T-helper 22 cell (primary cell): ENCODE results near the gene ITPR2.
"Not testable (repeated sequence)": the region's sequence is repeated elsewhere in the genome, so short reads cannot be mapped to it uniquely, and the experiment has no call there.

Source experiments
- DNase-seq: peaks from one replicate; pipeline ENCODE4 v3.0.0-alpha.2; 2020; ENCODE audit warnings: low read depth

The ITPR2 gene

DNA sequence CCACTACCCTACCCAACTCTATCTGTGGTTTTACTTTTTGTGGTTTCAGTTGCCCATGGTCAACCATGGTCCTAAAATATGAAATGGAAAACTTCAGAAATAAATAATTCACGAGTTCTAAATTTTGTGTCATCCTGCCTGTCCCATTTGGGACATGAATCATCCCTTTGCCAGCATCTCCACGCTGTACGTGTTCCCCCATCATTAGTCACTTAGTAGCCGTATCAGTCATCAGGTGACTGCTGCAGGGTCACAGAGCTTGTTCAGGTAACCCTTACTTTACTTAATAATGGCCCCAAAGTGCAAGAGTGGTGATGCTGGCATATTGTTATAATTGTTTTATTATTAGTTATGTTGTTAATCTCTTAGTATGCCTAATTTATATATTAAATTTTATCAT, 209.9 kb downstream of the ITPR2 start:
- no peak for DNase-seq

- DNase-seq = no peak
Measured at GRCh38 chr12:26622601-26623000, 210.4 kb downstream of the ITPR2 start.

GRCh38 chr12:26621932-26622331, 211.1 kb downstream of the ITPR2 start:
- no peak for DNase-seq

GRCh38 chr12:26620907-26621306, 212.1 kb downstream of the ITPR2 start:
- no peak for DNase-seq

DNA sequence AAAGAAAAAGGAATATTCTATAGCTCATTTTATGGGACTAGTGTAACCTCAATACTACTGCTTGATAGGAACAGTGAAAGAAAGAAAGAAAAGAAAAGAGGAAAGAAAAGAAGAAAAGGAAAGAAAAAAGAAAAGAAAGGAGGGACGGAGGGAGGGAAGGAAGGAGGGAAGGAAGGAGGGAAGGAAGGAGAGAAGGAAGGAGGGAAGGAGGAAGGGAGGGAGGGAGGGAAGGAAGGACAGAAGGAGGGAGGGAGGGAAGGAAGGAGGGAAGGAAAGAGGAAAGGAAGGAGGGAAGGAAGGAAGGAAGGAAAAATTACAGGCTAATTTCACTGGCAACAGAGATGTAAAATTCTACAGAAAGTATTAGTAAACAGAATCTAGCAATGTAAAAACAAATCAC, 215.5 kb downstream of the ITPR2 start:
- DNase-seq = no peak

- no peak for DNase-seq
Measured at GRCh38 chr12:26614011-26614616, 218.9 kb downstream of the ITPR2 start.

- no peak for DNase-seq
Measured at GRCh38 chr12:26612203-26612602, 220.8 kb downstream of the ITPR2 start.

- no peak for DNase-seq
Measured at GRCh38 chr12:26611598-26611997, 221.4 kb downstream of the ITPR2 start.

DNA sequence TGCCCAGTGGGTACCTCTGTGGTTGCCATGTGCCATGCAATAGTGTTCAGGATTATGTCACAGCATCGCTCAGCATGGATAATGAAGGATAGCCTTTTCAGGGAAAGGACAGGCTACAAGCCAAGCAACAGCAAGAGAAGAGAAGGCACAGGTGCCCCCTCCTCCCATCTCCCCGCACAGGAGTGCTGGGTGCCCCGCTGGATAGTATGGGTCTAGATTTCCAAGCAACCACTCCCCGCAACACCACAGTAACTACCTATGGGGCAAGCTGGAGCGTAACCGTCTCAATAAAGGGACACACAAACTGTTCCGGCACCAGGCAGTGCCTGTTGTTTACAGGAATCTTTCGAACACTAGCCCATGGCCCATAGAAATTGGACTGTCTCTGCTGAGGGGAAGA, 222.2 kb downstream of the ITPR2 start:
- no peak for DNase-seq

DNA sequence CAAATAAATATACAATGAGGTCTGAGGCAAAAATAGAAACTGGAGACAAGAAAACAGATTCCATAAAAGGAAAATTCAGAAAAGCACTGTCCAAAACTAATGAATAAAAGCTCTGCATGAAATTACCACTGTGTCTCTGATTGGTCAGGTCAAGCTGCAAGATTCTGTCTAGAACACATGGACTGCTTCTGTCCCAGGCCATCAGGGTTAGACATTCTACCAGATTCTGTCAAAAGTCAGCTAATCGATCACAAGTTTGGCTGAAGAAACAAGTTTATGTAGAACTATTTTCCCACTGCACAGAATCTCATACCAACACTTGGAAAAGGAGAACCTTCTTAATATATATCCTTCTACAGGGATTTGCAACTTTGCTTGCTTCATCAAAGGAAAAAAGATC, 223.0 kb downstream of the ITPR2 start:
- DNase-seq = no peak

DNA sequence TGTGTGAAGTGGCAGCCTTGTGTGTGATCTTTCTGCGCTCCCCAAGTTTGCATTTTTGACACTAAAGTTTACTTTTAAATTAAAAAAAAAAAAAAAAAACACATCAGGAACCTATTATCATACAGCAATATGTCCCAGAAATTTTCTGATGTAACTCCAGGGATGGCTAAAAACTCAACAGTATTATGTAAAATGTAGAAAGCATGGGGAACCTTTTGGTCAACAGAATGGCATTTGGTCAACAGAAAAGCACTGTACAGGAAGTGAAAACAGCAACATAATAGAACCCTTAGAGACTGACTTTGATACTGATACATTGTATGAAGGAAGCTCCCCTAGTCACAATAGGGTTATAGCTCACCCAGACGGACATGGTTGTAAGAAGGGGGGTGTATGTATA, 224.3 kb downstream of the ITPR2 start:
- no peak for DNase-seq

DNA sequence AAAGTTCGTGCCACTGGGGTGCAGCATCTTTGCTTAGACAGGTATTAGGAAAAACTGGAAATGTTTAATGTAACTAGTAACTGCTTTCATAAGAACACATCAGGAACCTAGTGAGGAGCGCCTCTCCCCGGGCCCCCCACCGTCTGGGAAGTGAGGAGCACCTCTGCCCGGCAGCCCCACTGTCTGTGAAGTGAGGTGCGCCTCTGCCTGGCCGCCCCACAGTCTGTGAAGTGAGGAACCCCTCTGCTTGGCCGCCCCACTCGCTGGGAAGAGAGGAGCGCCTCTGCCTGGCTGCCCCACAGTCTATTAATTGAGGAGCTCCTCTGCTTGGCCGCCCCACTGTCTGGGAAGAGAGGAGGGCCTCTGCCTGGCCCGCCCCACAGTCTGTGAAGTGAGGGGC, 224.7 kb downstream of the ITPR2 start:
- DNase-seq = no peak

DNA sequence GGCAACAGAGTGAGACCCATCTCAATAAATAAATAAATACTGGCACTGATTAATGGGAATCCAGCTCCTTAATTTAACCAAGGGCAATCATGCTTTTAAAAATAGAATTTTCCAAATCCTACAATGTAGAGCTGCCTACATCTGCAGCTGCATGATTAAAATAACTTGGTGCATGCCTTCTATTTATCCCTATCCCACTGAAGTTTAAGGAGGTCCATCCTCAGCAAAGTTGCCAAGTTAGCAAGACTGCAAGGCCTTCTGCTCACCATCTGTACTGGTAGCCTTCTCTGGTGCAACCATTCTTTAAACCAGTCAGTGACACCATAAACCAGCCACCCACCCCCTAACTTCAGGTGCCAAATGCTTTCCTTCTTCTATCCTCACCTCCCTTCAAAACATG, 226.1 kb downstream of the ITPR2 start:
- no peak for DNase-seq

- DNase-seq = not testable (repeated sequence)
Measured at GRCh38 chr12:26604813-26605212, 228.2 kb downstream of the ITPR2 start.

DNA sequence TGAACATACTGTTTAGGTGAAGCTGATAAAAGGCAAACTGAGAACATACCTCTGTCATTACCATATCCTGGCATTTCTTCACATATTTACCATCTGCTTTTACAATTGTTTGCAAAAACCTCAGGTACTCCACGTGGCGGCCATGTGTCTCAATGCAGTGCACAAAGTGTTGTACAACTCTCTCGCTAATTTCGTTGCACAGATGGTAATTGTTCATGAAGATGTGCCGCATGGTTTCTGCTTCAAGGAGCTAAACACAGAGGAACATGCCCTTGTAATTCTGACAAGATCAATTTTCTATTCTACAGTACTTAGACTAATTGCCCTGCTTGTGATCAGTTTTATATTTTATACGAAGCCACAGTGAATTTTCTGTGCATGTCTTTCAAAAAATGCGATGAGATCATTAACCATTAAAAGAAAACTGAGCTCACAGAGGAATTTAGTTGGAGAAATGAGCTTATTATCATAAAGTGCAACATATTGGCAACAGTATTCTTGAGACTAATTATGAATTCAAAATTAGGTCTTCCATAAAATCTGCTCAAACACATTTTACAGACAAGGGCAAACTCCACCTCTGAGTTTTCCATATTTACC, 233.8 kb downstream of the ITPR2 start:
- DNase-seq = no peak

GRCh38 chr12:26595806-26596205, 237.2 kb downstream of the ITPR2 start:
- no peak for DNase-seq

DNA sequence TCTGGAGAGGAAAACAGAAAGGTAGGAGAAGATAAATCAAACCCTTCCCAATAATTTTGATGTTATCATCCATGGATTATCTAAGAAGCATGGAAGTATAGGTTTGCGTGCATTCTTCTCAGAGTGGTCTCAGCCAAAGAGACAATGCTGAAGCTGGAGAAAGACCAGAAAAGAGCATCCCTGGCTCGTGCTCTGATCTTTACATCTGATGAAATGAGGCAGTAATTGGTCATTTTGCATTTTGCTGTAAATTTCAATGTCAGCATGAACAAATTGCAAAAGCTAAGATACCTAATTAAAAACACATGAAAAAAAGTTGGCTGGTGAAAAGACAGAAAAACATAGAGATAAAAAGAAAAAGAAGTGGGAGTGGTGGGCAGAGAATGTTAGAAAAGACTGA, 252.4 kb downstream of the ITPR2 start:
- DNase-seq = no peak

DNA sequence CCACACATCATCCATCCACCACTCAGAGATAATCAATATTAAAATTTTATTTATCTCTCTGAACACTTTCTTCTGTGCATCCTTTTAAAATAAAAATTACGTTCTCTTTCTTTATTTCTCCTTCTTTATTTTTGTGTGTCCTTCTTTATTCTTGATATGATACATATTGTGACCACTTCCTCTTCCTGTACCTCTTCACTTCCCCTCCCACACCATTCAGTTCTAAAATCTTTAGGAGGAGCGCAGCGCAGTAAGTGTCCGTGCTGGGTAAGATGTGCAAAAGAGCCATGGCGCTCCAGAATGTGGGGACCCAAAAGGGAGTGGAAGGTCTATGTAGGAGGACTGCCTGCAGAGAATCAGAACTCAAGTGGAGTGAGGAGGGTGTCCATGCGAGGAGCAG, 256.7 kb downstream of the ITPR2 start:
- DNase-seq = no peak

DNA sequence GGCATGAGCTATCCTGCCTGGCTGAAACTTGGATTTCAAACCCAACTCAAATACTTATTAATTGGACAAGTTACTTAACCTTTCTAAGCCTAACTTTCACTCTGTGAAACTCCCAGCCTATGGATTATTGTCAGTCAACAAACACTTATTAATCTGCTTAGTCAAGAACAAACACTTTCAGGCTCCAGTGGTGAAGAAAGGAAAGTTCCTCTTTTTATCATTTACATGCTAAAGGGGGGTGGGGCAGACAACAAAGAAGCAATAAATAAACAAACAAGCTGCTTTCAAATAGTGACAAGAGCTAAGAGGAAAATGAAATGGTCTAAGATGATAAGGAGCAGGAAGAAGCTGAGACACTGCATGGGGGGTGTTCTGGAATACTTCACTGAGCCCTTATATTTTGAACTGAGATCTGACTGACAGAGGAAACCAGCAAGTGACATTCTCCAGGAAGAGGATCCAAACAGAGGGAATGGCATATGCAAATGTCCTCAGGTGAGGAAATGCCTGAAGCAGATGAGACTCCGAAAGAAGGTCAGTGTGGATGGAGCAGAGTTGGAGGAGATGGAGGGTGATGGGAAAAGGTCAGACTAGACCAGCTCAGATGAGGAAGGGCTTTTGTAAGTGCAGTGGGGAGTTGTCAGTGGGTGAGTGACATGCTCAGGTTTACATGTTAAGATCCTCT, 259.6 kb downstream of the ITPR2 start:
- no peak for DNase-seq

GRCh38 chr12:26572137-26572536, 260.9 kb downstream of the ITPR2 start:
- no peak for DNase-seq

DNA sequence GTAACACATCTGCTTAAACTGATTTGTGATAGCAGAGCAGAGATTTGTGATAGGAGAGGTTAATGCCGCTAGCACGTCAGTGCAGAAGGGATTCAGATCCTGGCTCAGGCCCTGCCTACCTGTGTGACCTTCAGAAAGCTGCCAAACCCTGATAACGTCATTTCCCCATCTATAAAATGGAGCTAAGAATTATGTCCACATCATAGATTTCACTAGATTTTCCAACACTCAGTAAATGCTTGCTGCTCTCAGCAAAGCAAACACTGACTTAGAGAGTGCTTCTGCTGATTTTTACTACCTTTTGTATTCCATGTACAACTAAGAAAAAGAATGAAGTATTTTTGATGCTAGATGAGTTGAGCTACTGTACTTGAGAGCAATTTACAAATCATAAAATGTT, 261.4 kb downstream of the ITPR2 start:
- DNase-seq = no peak

GRCh38 chr12:26567126-26567525, 265.9 kb downstream of the ITPR2 start:
- DNase-seq = no peak

DNA sequence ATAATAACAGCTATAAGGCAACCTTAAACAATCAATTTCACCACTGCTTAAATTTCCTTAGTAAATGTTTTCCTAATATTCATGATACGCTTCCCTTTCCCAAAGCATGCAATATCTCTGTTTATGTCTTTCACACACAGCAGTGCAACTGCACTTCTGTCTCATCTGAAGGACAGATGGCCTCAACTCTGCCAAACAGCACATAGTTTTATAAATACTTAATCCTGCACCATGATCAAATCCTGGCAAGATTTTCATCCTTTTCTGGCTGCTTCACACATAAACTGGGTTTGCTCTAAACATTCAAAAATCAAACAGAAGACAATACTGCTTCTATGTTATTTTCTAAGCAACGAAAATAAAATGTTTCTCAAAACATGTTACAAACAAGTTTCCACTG, 266.3 kb downstream of the ITPR2 start:
- DNase-seq = no peak

GRCh38 chr12:26566186-26566585, 266.8 kb downstream of the ITPR2 start:
- DNase-seq = no peak
